ENCODE measurements around the gene PRLHR. TPM values are rescaled to one million over a fixed set of nuclear protein-coding genes. Genes with fewer than 3 reads are reported as not detected.
"Not testable (repeated sequence)": the region's sequence is repeated elsewhere in the genome, so short reads cannot be mapped to it uniquely, and the experiment has no call there.

The PRLHR gene
- total RNA-seq: not detected
- long read RNA-seq, donor 1: 0 reads
- long read RNA-seq, donor 2: 0 reads

DNA sequence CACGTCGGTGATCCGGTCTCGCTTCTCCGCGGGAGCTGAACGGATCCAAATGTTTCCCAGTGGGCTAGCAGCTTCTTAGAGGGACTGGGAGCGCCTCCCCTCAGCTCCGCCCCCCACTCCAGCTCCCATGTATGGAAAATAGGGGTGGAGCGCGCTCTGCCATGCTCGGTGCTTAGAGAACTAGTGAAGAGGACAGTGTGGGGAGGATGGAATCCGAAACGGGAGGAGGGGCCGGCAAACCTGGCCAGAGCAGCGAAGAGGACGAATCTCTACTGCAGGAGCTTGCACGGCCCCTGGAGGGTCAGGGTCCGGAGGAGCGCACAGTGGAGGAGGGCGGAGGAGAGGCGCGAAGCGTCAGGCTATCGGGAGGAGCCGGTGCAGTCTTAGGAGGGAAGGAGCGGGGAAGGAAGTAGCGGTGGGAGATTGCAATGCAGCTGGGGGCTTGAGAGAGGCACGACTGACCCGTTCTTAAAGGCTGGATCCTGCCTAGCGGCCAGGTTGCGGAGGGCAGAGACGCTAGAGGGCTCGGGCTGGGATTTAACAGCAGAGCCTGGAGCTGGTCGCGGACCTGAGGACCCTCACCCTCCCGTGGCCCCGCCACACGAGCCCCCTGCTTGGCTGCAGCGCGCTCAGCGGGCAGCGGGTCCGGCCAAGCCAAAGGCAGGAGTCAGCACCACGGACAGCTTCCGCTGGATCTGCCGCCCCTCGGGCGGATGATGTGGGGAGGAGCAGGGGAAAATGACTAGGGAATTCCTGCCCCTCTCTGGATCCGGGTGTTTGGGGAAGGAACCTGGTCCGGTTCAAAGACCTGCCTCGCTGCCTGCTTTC, at the start of gene PRLHR:
TSS of gene PRLHR (minus strand) at position 51 of the 828 bp plus-strand sequence. CDS start 404 bp downstream, outside the sequence.
- no peak for DNase-seq (ENCODE audit: low spot score)
- intact Hi-C loops (cut with DNase I): loop anchor here in 1 of 2 donors (5.0 kb wide), 1 partner anchor 946 kb away; the partner anchor contains the start of gene RGS10

DNA sequence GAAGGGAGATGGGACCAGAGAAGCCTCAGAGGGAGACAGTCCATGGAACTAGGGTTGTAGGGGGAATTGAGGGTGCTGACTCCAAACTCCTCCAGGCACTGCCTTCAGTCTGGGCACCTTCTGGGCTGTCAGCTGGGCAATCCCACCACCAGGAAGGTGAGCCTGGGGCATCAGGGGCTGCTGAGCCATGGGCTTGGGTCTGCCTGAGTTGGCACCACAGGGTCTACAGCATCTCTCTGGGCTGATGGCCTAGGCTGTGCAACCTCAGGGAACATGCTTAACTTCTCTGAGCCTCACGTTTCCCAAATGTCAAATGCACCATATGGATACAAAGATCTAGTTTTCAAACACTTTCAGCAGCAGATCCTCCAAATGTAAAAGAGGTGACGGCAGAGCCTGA, 46.8 kb upstream of the PRLHR start:
- DNase-seq (ENCODE audit: low spot score): no peak
- intact Hi-C loops (cut with DNase I): no loop called here

DNA sequence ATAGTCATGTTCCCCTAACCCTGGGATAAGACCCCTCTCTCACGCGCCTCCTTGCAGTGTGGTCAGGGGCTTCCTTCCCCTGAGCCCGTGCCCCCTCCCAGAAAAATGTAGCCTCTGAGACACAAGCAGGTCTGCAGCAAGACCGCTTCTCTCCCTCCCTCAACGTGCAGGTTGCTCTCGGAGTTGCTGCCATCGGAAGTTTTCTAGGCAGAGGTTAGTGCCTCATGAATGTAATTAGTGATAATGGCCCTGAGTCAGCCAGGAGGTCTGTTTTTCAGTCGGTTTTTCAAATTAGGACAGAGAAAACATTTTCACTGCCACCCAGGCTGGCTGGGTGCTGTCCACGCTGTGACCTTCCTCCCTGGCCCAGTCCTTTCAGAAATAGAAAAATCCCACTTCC, 43.2 kb upstream of the PRLHR start:
- no peak for DNase-seq (ENCODE audit: low spot score)

DNA sequence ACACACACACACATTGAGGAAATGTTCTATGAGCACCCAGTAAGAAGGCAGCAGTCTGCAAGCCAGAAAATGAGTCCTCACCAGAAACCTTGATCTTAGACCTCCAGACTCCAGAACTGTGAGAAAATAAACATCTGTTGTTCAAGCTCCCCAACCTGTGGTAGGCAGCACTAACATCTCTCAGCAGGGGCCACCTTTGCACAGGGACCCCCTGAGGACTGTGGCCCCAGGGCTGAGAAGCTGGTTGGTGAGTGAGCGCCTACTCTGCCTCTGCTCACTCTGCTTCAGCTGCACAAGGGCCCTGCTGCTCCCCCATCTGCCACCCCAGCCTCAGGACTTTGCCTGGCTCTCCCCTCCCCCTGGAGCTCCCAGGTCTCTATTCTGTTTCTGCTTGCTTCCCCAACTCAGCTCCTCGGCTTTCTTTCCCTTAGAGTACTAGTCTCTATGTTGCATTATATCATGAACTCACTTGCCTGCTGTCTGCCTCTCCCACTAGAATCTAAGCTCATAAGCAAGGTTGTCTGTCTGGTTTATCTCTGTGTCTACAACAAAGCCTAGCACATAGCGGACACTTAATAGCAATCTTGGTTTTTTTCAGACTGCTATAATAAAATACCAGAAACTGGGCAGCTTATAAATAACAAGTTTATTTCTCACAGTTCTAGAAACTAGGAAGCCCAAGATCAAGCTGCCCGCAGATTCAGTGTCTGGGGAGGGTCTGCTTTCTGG, 40.4 kb upstream of the PRLHR start:
- no peak for DNase-seq (ENCODE audit: low spot score)
- intact Hi-C loops (cut with DNase I): no loop called here

More for the DNA sequence above, 43.2 kb upstream of the PRLHR start:
- intact Hi-C loops (cut with DNase I): no loop called here

DNA sequence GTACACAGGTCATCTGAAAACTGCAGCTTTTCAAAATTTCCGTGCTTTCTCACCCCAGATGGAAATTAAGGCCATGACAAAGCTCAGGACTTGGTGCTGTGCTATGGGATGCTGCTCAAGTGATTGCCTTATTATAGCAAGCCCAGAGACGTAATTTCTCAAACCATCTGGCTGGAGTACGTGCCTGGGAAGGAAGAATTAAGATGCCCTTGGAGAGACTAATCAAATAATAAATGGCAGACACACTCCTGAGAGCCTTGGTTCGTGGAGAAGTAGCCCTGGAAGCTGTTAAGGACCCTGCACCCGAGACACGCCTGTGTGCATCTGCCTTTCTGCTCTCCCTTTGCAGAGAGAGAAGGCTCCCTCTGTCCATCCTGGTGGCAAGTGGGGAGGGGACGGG, 38.3 kb upstream of the PRLHR start:
- intact Hi-C loops (cut with DNase I): loop anchor here in 1 of 2 donors (2.0 kb wide), 1 partner anchor 63 kb away; no protein-coding TSS in a partner anchor
- no peak for DNase-seq (ENCODE audit: low spot score)

DNA sequence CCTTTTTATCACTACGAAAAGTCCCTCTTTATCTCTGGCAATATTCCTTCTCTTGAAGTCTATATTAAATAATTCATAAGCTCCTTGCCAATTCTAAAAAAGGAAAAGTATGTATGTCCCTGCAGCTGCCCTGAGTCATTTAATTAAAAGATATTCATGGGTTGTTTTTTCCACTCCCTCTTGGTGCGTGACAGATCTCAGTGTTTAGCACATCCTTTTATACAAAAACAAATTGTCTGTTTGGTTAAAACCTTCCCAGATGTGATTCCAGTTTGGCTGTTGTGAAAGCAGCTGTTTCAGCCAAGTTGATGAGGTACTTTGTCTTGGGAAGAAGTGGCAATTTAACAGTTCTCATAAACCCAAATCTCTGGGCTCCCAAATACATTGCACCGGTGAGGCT, 33.8 kb upstream of the PRLHR start:
- intact Hi-C loops (cut with DNase I): no loop called here
- DNase-seq (ENCODE audit: low spot score): no peak

DNA sequence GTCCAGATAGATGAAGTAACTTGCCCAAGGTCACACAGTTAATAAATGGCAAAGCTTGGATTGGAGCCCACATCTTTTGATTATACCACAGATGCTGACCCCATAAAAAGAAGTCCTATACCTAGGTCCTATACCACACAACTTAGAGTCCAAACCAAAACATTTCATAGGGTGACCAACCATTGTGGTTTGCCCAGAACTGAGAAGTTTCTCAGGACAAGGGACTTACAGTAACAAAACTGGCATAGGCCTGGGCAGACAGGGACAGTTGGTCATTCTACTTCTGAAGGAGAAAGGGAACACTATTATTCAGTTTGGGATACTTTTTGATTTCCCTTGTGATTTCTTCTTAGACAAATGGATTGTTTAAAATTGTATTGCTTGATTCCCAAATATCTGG, 32.9 kb upstream of the PRLHR start:
- intact Hi-C loops (cut with DNase I): no loop called here

DNA sequence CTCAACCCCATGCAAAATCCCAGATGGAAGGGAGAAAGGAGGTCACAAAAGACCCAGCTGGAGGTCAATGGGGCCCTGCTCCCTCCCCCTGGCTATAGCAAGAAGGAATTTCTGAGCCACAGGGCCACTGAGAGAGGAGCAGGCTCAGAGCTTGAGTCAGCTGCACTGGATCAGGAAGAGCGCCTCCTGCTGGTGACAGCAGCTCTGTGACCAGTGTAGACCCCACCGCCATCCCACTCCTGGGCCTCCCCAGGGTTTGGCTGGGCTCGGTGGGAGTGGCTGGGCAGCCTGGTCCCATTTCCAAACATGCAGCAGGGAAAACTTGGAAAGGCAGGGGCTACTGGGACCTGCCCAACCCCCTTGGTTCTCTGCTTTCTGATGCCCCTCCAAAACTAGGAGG, 31.5 kb upstream of the PRLHR start:
- no peak for DNase-seq (ENCODE audit: low spot score)
- intact Hi-C loops (cut with DNase I): no loop called here

More for the DNA sequence above, 32.9 kb upstream of the PRLHR start:
- no peak for DNase-seq (ENCODE audit: low spot score)

DNA sequence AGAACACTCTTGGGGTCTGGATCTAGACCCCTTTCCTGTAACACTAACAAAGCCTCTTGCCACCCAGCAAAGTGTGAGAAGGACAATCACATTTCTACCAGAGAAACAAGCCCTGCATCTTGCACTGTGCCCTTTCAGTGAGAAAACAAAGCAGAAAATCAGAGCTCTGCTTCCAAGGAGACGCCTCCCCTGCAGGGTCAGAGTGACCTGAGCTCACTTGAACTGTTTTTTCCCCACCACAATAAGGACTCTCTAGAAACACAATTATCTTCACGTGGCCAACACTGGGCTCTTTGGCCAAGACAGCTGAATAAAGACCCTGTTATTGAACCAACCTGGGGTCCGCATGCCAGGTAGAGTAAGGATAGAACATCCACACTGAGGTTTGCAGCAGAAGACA, 30.1 kb upstream of the PRLHR start:
- intact Hi-C loops (cut with DNase I): no loop called here
- DNase-seq (ENCODE audit: low spot score): no peak

DNA sequence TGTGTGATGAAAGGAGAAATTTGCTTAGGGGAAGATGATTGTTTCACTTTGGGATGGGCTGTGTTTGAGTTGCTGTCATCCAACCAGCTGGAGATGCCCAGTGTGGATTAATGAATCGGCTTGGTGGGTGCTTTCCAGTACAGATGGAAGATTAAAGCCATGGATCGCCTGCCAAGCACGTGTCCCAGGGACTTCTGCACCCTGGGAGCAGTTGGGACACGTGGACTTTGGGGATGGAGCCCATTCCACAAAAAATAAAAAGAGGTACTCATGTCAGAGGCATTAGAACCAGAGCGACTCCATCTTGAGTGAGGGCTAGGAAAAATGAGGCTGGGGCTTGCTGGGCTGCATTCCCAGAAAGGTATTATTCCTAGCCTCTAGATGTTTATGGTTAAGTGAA, 29.3 kb upstream of the PRLHR start:
- DNase-seq (ENCODE audit: low spot score): no peak
- intact Hi-C loops (cut with DNase I): no loop called here

DNA sequence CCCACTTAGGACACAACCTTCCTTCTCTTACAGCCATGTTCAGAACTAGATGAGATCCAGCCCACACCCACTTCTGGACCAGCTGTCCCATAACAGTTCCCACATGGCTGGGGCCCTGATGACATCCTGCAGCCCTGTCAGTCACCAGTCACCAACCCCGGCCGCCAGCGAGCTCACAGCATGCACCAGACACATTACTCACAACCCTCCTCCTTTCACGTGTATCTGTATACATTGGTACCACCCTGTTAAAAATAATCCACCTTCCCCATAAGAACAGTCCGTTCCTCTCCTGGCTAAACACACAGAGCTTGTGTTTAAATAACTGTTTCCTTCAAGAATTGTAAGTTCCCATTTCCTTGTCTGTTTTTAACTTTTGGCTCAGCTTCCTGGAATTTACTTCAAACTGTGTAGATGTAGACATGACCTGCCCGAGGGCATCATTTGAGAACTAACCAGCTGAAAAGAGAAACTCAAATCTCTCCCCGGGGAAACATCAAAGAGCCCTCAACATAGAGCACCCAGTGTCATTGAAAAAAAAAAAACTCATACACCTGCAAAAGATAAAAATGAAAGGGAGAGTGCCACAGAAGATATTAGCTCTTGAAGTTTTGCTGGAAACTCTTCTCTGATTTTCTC, 26.0 kb upstream of the PRLHR start:
- intact Hi-C loops (cut with DNase I): no loop called here
- DNase-seq (ENCODE audit: low spot score): no peak

DNA sequence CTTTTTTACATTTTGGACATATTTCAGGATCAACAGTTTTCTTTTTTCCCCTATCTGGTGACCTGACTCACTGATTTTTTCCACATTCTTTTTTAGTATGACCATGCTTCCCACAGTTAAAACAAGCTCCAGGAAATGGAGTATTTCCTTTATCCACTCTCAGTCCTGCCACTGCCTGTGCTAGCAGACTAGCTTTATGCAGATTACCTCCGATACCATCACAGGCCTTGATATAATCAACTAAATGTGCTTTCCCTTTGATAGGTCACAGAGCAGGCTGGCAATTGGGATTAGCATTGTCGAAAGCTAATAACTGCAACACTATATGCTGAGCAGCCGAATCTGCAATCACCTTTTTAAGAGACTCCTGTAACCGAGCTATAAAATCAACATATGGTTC, 18.4 kb upstream of the PRLHR start:
- DNase-seq (ENCODE audit: low spot score); intact Hi-C loops (cut with DNase I): not testable (repeated sequence)

DNA sequence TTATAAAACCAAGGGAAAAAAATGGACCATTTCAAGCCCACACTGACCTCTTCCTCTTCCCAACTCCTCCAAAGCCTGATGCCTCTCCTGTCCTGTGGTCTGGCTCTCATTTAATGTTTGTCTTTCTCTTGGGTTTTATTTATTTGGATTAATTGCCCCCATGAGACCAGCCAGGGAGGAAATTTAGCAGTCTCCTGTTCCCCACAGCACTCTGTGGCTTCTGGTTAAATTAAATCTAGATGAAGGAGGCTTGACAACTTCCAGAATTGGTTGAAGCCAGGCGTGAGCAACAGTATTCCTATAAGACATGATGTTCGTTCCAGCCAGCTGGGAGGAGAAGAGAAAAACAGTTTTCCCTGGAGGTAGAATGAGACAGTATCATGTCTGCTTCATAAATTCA, 15.1 kb upstream of the PRLHR start:
- intact Hi-C loops (cut with DNase I): no loop called here
- no peak for DNase-seq (ENCODE audit: low spot score)

DNA sequence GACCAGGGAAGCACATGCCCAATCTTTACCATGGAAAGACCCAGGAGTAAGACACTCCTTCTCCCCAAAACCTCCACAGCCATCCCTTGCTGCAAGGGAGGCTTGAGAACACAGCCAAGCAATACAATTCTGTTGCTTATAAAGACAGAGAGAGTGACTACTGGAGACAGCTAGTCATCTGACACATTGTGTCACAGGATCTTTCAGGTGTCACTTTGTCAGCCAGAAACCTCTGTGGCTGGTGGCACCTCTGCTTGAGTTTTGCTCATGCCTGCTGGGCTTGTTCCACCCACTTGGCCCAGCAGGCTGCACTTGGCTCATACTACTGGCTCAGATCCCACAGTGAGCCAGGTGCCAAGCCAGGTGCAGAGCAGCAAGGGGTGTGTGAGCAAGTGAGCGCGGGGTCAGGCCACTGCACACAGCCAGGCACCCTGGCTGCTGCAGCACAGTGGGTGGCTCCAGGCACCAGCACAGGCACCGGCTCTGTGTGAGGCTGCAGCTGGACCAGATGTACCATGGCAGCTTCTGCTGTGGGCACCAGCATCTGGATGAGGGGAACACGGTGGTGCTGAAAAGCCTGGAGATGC, 12.4 kb upstream of the PRLHR start:
- intact Hi-C loops (cut with DNase I): no loop called here
- no peak for DNase-seq (ENCODE audit: low spot score)

DNA sequence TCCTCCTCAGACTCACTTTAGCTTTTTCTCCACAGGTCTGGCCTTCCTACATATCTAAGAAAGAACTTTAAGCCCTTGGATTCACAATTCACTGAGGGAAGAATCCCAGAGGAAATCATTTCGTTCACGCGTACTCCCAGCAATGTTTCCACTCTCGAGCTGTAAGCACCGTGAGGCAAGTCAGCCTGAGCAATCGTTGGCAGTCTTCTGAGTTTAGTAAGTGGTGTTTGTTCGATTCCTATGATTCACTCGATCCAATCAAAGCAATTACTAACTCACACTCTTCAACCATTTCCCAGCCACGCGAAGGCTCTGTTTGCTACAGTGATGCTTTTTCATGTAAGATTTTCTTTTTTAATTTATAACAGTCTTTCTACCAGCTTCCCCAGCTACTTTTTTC, 10.2 kb upstream of the PRLHR start:
- DNase-seq (ENCODE audit: low spot score): no peak
- intact Hi-C loops (cut with DNase I): no loop called here

DNA sequence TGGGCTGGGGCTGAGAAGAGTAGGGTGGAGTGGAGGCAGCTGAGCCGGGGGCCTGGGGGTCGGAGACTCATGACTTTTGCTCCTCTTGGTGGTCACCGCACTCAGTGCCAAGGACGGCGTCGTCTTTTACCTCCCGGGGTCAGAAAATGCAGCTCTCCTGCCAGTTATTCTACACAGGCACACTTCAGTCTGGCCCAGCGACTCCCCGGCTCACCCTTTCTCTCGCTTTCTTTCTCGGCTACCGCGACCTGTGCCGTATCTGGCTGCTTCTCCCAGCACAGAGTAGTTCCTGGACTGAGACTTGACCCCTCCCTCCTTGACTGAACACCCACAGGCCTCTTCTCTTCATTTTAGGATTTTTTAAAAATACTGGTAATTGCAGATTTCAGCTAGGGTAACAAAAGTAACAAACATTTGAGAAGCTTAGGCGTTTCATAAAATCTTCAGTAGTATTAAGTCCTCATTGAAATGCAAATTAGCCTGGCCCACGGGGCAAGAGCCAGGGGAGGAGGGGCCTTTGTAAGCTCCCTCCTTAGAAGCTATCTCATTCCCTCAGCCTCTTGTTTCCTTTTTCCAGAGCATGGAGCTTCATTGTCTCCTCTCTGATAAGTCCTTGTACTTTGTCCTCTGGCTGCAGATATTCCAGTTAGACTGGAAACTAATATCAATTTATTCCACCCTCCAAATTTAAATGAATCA, 1.1 kb upstream of the PRLHR start:
- no peak for DNase-seq (ENCODE audit: low spot score)
- intact Hi-C loops (cut with DNase I): loop anchor here in 1 of 2 donors (5.0 kb wide), 1 partner anchor 946 kb away; the partner anchor contains the start of gene RGS10

DNA sequence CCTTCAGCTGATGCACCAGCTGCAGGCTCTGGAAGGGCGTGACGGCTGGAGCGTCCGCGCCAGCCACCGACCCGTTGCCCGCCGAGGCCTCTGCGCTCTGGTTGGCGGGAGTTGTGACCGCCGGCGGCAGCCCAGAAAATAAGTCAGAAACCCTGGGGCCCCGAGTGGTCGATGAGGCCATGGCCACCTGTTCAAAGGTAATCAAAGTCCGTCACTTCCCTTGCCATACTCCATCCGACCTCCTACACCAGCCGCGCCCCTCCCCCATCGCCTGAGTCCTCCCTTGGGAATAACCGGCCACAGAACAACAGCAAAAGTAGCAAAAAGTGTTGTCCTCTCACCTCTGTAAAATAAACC, 406 bp downstream of the PRLHR start:
- intact Hi-C loops (cut with DNase I): loop anchor here in 1 of 2 donors (5.0 kb wide), 1 partner anchor 947 kb away; the partner anchor contains the start of gene RGS10
- no peak for DNase-seq (ENCODE audit: low spot score)

DNA sequence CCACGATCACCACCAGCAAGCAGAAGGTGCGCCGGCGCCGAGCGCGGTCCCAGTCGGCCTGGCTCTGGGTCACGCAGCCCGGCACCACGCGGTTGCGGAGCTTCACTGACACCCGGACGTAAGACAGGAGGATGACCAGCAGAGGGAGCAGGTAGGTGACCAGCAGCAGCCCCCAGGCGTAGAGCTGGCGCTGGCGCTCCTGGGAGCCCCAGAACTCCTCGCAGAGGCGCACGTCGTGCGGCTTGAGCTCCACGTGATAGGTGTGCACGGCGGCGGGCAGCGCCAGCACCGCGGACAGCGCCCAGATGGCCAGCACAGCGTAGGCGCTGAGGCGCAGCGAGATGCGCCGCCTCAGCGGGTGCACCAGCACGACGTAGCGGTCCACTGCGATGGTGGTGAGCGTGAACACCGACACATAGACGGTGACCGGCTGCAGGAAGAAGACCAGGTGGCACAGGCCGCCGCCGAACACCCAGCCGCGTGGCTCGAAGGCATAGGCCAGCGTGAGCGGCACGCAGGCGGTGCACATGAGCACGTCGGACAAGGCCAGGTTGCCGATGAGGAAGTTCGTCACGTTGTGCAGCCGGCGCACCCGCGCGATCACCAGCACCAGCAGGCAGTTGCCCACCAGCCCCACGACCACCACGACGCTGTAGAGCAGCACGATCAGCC, 920 bp downstream of the PRLHR start:
- intact Hi-C loops (cut with DNase I): loop anchor here in 1 of 2 donors (5.0 kb wide), 1 partner anchor 948 kb away; the partner anchor contains the start of gene RGS10
- DNase-seq (ENCODE audit: low spot score): no peak

Measured in posterior vena cava (tissue), 2 donors.